Hepatocyte (in vitro differentiated cells): Measurements from ENCODE around the gene TP73.

Source experiments
- EZH2 ChIP-seq: fragments of 200-600 bp; sonication (generic); IDR thresholded peaks from 2 replicates; pipeline ENCODE4 v1.6.1; 2016; ENCODE audit warnings: antibody characterized with exemption, mild to moderate bottlenecking, borderline replicate concordance
- EZH2phosphoT487 ChIP-seq: fragments of 200-600 bp; sonication (generic); IDR thresholded peaks from one replicate; pipeline ENCODE4 v1.6.1; 2018; ENCODE audit warnings: antibody characterized with exemption, mild to moderate bottlenecking, low read depth, moderate library complexity; ENCODE audit not compliant: unreplicated experiment, severe bottlenecking
- TF ChIP-seq, protein P1 (sequence below): fragments of 200-600 bp; sonication (generic); IDR thresholded peaks from 2 replicates; pipeline ENCODE4 v1.5.1; 2016; ENCODE audit warnings: antibody characterized with exemption, mild to moderate bottlenecking; ENCODE audit not compliant: poor library complexity

DNA sequence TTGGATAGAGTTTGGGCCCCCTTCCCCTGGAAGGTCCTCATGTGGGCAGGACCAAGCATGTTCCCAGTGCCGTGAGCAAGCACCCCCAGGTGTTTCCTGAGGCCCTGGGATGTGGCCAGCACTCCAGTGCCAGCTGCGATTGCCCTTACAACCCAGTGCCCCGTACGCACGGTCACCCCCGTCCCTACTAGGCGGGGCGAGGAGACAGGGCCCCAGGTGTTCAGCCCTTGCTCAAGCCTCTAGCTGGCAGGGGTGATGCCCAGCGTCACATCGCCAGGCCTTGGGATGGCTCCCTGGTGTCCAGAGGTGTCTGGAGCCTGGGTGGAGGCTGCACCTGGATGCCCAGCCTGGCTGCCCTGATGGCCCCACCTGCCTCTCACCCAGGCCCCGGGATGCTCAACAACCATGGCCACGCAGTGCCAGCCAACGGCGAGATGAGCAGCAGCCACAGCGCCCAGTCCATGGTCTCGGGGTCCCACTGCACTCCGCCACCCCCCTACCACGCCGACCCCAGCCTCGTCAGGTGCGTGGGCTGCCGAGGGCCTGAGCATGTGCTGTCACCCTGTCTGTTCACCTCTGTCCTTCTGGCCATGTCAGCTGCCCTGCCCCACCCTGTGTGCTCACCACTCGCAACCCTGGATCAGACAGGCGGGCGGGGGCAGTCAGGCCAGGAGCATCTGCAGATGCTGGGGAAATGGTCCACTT lies 78.4 kb downstream of the TP73 start:
- TF ChIP-seq, protein P1, sequence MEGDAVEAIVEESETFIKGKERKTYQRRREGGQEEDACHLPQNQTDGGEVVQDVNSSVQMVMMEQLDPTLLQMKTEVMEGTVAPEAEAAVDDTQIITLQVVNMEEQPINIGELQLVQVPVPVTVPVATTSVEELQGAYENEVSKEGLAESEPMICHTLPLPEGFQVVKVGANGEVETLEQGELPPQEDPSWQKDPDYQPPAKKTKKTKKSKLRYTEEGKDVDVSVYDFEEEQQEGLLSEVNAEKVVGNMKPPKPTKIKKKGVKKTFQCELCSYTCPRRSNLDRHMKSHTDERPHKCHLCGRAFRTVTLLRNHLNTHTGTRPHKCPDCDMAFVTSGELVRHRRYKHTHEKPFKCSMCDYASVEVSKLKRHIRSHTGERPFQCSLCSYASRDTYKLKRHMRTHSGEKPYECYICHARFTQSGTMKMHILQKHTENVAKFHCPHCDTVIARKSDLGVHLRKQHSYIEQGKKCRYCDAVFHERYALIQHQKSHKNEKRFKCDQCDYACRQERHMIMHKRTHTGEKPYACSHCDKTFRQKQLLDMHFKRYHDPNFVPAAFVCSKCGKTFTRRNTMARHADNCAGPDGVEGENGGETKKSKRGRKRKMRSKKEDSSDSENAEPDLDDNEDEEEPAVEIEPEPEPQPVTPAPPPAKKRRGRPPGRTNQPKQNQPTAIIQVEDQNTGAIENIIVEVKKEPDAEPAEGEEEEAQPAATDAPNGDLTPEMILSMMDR, result no peak
- TF ChIP-seq EZH2 (no peak), EZH2phosphoT487 (no peak)
